SU-DHL-6 (cell line): ENCODE results near the gene REST.

Experiments used
- EZH2phosphoT487 ChIP-seq: fragments of 200-600 bp; sonication (generic), shearing (Covaris generic); conservative IDR thresholded peaks from 2 replicates; pipeline ENCODE4 v1.6.1; 2018; ENCODE audit warnings: mild to moderate bottlenecking, antibody characterized with exemption, low read length, moderate library complexity, mixed read lengths
- TF ChIP-seq, protein P1 (sequence below): fragments of 200-600 bp; sonication (generic); IDR thresholded peaks from one replicate; pipeline ENCODE4 v1.5.1; 2017; ENCODE audit warnings: antibody characterized with exemption, mild to moderate bottlenecking, low read length, moderate library complexity; ENCODE audit not compliant: insufficient read depth, poor library complexity, severe bottlenecking

DNA sequence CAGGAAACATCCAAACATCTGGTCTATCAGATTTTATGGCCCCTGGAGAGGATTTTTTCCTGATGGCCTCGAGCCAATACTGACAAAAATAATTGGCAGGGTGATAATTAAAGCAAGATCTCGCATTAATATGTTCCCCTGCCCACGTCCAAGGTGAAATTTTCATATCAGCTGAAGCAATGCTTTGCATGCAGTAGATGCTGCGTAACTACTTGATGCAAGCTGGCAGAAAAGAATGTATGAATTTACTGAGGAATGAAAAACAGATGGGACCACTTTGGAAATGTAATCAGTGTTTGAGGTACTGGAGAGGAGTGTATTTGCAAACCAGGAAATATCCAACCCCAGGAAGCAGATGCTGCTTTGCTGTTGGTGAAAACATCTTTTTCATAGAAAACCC lies 36.8 kb upstream of the REST start:
- TF ChIP-seq, protein P1, sequence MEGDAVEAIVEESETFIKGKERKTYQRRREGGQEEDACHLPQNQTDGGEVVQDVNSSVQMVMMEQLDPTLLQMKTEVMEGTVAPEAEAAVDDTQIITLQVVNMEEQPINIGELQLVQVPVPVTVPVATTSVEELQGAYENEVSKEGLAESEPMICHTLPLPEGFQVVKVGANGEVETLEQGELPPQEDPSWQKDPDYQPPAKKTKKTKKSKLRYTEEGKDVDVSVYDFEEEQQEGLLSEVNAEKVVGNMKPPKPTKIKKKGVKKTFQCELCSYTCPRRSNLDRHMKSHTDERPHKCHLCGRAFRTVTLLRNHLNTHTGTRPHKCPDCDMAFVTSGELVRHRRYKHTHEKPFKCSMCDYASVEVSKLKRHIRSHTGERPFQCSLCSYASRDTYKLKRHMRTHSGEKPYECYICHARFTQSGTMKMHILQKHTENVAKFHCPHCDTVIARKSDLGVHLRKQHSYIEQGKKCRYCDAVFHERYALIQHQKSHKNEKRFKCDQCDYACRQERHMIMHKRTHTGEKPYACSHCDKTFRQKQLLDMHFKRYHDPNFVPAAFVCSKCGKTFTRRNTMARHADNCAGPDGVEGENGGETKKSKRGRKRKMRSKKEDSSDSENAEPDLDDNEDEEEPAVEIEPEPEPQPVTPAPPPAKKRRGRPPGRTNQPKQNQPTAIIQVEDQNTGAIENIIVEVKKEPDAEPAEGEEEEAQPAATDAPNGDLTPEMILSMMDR: no peak
- TF ChIP-seq EZH2phosphoT487: no peak
